HG03175 (cell line): ENCODE results near the gene KCNT1.
"Not testable (repeated sequence)": the region's sequence is repeated elsewhere in the genome, so short reads cannot be mapped to it uniquely, and the experiment has no call there.

ENCODE experiments used
- ATAC-seq: cut with Tn5 transposase; IDR thresholded peaks from one replicate; pipeline ENCODE4 v1.9.1; 2021; ENCODE audit warnings: mild to moderate bottlenecking, moderate library complexity; ENCODE audit not compliant: unreplicated experiment

The KCNT1 gene

GRCh38 chr9:135672786-135673185, 29.2 kb upstream of the KCNT1 start:
- not testable (repeated sequence) for ATAC-seq

- no peak for ATAC-seq
These were observed 28.0 kb upstream of the KCNT1 start for GRCh38 chr9:135673941-135674340.

GRCh38 chr9:135674977-135675376, 27.0 kb upstream of the KCNT1 start:
- ATAC-seq = no peak

- ATAC-seq = no peak
These were observed 25.1 kb upstream of the KCNT1 start for GRCh38 chr9:135676891-135677290.

- ATAC-seq = no peak
These were observed 24.3 kb upstream of the KCNT1 start for GRCh38 chr9:135677641-135678168.

GRCh38 chr9:135678236-135679017, 23.6 kb upstream of the KCNT1 start:
- ATAC-seq = no peak

- no peak for ATAC-seq
These were observed 21.9 kb upstream of the KCNT1 start for GRCh38 chr9:135680056-135680455.

GRCh38 chr9:135681161-135681560, 20.8 kb upstream of the KCNT1 start:
- no peak for ATAC-seq

- ATAC-seq = no peak
These were observed 18.5 kb upstream of the KCNT1 start for GRCh38 chr9:135683401-135684034.

- ATAC-seq = no peak
These were observed 17.3 kb upstream of the KCNT1 start for GRCh38 chr9:135684691-135685090.

- ATAC-seq = no peak
These were observed 14.8 kb upstream of the KCNT1 start for GRCh38 chr9:135687216-135687615.

- no peak for ATAC-seq
These were observed 13.0 kb upstream of the KCNT1 start for GRCh38 chr9:135689011-135689410.

GRCh38 chr9:135690836-135691570, 11.0 kb upstream of the KCNT1 start:
- ATAC-seq = no peak

- ATAC-seq = no peak
These were observed 9.6 kb upstream of the KCNT1 start for GRCh38 chr9:135692410-135692809.

- no peak for ATAC-seq
These were observed 8.7 kb upstream of the KCNT1 start for GRCh38 chr9:135693265-135693664.

GRCh38 chr9:135693771-135694170, 8.2 kb upstream of the KCNT1 start:
- no peak for ATAC-seq

- no peak for ATAC-seq
These were observed 7.6 kb upstream of the KCNT1 start for GRCh38 chr9:135694414-135694813.

- no peak for ATAC-seq
These were observed 6.9 kb upstream of the KCNT1 start for GRCh38 chr9:135695036-135695435.

- ATAC-seq = no peak
These were observed 6.3 kb upstream of the KCNT1 start for GRCh38 chr9:135695642-135696041.

- no peak for ATAC-seq
These were observed 5.5 kb upstream of the KCNT1 start for GRCh38 chr9:135696446-135696845.

GRCh38 chr9:135697226-135697625, 4.8 kb upstream of the KCNT1 start:
- no peak for ATAC-seq

GRCh38 chr9:135698236-135698635, 3.7 kb upstream of the KCNT1 start:
- no peak for ATAC-seq
